OCI-M1 (cell line): ENCODE measurements around the gene IP6K3.
A peak's percentile ranks its signal among the peaks of the same experiment; 100 is the strongest.

Source experiments
- DNase-seq: peaks from one replicate; lab custom pipeline; 2025; lab: John Stamatoyannopoulos, UW

IP6K3 gene

GRCh38 chr6:33673851-33674250 is 72.9 kb downstream of the IP6K3 start:
- no peak for DNase-seq

- DNase-seq: peak; percentile 85
Observed at GRCh38 chr6:33672808-33673207, 73.9 kb downstream of the IP6K3 start.

GRCh38 chr6:33671744-33672072 is 75.0 kb downstream of the IP6K3 start:
- DNase-seq: no peak
